ENCODE data around the gene PMFBP1. TPM values are rescaled to one million over a fixed set of nuclear protein-coding genes. Genes with fewer than 3 reads are reported as not detected.

Gene PMFBP1
- total and polyA plus RNA-seq, 10 donors: 0.52 to 17.2 (median 1.1) TPM

GRCh38 chr16:72112452-72112792 is 59.5 kb downstream of the PMFBP1 start:
- intact Hi-C loops (cut with DNase I; ENCODE audit: low total_unique reads): no loop called here
- 92 to 98% (median 97%) methylated on average over 15 of the region's 15 CpGs for WGBS, 5 donors

GRCh38 chr16:72111657-72112451 is 60.1 kb downstream of the PMFBP1 start:
- no peak overlapping the region for H3K4me3 ChIP-seq
- WGBS, 5 donors: 91 to 94% (median 92%) methylated on average over 19 of the region's 19 CpGs
- TF ChIP-seq POLR2AphosphoS5 (IDR thresholded peaks at IDR 0.05): no peak
- H3K27me3 ChIP-seq (replicated peaks in 1 of 7): no peaks in the 10 kb centered on the region
- H3K4me1 ChIP-seq: no peaks in the 10 kb centered on the region
- intact Hi-C loops (cut with DNase I; ENCODE audit: low total_unique reads): no loop called here
- no peak overlapping the region for H3K27ac ChIP-seq
- peak; percentile 39 for DNase-seq
- H3K36me3 ChIP-seq: peaks cover 5 to 72% (median 66%) of the 10 kb centered on the region in 6 donors
- peaks cover 0 to 4% (median 0%) of the 10 kb centered on the region in 8 donors for H3K9me3 ChIP-seq

More at GRCh38 chr16:72112452-72112792, 59.5 kb downstream of the PMFBP1 start:
- peak; percentile 68 for DNase-seq
- Histone ChIP-seq H3K4me1 (no peaks in the 10 kb centered on the region), H3K4me3 (no peak overlapping the region), H3K27me3 (replicated peaks in 1 of 7) (no peaks in the 10 kb centered on the region), H3K9me3 (peaks cover 0 to 4% (median 0%) of the 10 kb centered on the region in 8 donors), H3K36me3 (peaks cover 5 to 66% (median 60%) of the 10 kb centered on the region in 6 donors), H3K27ac (no peak overlapping the region)
- TF ChIP-seq POLR2AphosphoS5 (IDR thresholded peaks at IDR 0.05): peak in 1 of 3 donors; percentile 53
- TF ChIP-seq CTCF (IDR thresholded peaks at IDR 0.05 in 8 of 11, conservative IDR thresholded peaks at IDR 0.05 in 3 of 11): no peak

GRCh38 chr16:72110662-72111615 is 61.0 kb downstream of the PMFBP1 start:
- Histone ChIP-seq H3K27ac (no peak overlapping the region), H3K9me3 (peaks cover 0 to 4% (median 0%) of the 10 kb centered on the region in 8 donors), H3K36me3 (peaks cover 9 to 81% (median 75%) of the 10 kb centered on the region in 6 donors), H3K27me3 (replicated peaks in 1 of 7) (no peaks in the 10 kb centered on the region), H3K4me1 (no peaks in the 10 kb centered on the region), H3K4me3 (no peak overlapping the region)
- TF ChIP-seq CTCF (IDR thresholded peaks at IDR 0.05 in 8 of 11, conservative IDR thresholded peaks at IDR 0.05 in 3 of 11) (no peak), POLR2AphosphoS5 (IDR thresholded peaks at IDR 0.05) (peak in 1 of 3 donors; percentile 45), POLR2A (IDR thresholded peaks at IDR 0.05) (no peak)
- DNase-seq: peak; percentile 64
- WGBS, 5 donors: 94 to 98% (median 97%) methylated on average over 23 of the region's 23 CpGs
- intact Hi-C loops (cut with DNase I; ENCODE audit: low total_unique reads): no loop called here

- no peaks in the 10 kb centered on the region for H3K27me3 ChIP-seq (replicated peaks in 1 of 7)
- no peak overlapping the region for H3K27ac ChIP-seq
- no peak overlapping the region for H3K4me3 ChIP-seq
- H3K4me1 ChIP-seq: no peaks in the 10 kb centered on the region
- H3K36me3 ChIP-seq: peaks cover 13 to 90% (median 84%) of the 10 kb centered on the region in 6 donors
- peaks cover 0 to 1% (median 0%) of the 10 kb centered on the region in 8 donors for H3K9me3 ChIP-seq
- WGBS, 5 donors: 92 to 97% (median 96%) methylated on average over 12 of the region's 12 CpGs
- DNase-seq: peak; percentile 61
- intact Hi-C loops (cut with DNase I; ENCODE audit: low total_unique reads): no loop called here
- TF ChIP-seq POLR2A (IDR thresholded peaks at IDR 0.05) (no peak), POLR2AphosphoS5 (IDR thresholded peaks at IDR 0.05) (no peak), CTCF (IDR thresholded peaks at IDR 0.05 in 8 of 11, conservative IDR thresholded peaks at IDR 0.05 in 3 of 11) (no peak)
Measured at GRCh38 chr16:72109966-72110530, 61.9 kb downstream of the PMFBP1 start.

Data from spleen (tissue), 11 donors.